ENCODE results near the gene ACSF3.

The ACSF3 gene

DNA sequence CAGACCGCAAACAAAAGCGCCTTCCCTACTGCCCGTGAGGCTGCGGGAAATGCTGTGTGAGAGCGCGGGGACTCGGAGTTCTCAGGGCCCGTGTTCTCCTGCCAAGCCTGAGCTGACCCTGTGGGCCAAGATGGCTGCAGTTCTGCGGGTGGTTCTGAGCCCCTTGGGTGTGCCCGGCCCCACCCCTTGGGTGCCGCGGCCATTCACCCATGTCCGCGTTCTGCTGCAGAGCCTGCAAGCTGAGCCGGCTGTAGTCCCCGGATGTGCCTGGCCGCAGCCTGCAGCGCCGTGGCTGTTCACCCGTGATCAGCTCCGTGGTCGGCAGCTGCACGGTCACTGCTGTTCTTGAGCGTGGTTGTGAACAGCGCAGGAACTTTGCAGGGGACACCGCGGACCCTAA lies 20.0 kb downstream of the ACSF3 start:
- Mint-ChIP-seq H3K9me3 (no peaks in the 10 kb centered on the region), H3K4me1 (ENCODE audit: low read depth) (peaks cover 42% of the 10 kb centered on the region), H3K36me3 (ENCODE audit: low read depth) (peaks cover 58% of the 10 kb centered on the region), H3K27ac (peak overlapping the region; percentile 93), H3K4me3 (peak overlapping the region; percentile 65), H3K27me3 (no peaks in the 10 kb centered on the region)
- DNase-seq: no peak

DNA sequence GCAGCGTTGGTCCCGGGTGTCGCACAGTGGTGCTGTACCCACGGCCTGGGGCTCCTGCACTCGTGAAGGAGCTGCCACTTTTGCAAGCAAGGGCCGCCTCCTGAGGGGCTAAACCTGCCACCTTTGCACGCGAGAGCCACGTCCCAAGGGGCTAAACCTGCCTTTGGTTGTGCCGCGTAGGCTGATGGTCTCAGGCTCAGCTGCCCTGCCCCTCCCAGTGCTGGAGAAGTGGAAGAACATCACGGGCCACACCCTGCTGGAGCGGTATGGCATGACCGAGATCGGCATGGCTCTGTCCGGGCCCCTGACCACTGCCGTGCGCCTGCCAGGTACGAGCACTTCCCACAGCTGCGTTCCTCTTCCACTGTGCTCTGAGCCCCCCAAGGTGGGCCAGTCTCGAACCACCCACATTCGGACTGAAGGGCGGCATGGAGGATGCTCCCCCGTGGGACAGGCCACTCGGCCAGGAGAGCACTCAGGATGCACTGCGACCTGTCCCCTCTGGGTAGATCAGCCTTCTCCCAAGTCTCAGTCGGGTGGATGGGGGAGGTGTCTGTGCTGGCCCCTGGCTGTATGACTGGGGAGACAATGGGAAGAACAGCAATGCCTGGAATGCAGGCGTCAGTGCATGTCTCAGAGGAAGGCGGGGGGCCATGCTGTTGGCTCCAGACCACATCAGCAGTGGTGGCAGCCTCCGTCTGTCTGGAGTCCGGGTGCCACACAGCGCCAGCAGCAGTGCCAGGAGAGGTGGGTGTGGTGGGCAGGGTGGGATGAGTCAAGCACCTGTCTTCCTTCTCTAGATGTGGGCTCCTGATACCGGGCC lies 20.7 kb downstream of the ACSF3 start:
- Mint-ChIP-seq H3K4me1 (ENCODE audit: low read depth) (peaks cover 46% of the 10 kb centered on the region), H3K27me3 (no peaks in the 10 kb centered on the region), H3K9me3 (no peaks in the 10 kb centered on the region), H3K27ac (peak overlapping the region; percentile 93), H3K36me3 (ENCODE audit: low read depth) (peaks cover 63% of the 10 kb centered on the region), H3K4me3 (peak overlapping the region; percentile 65)
- no peak for DNase-seq

- H3K9me3 Mint-ChIP-seq: no peaks in the 10 kb centered on the region
These were observed 21.7 kb downstream of the ACSF3 start for GRCh38 chr16:89115216-89115861.

GRCh38 chr16:89116341-89117226 lies 22.9 kb downstream of the ACSF3 start:
- peak overlapping the region; percentile 93 for H3K27ac Mint-ChIP-seq
- H3K9me3 Mint-ChIP-seq: no peaks in the 10 kb centered on the region
- no peak overlapping the region for H3K4me3 Mint-ChIP-seq
- peaks cover 80% of the 10 kb centered on the region for H3K36me3 Mint-ChIP-seq (ENCODE audit: low read depth)
- H3K4me1 Mint-ChIP-seq (ENCODE audit: low read depth): peaks cover 43% of the 10 kb centered on the region
- H3K27me3 Mint-ChIP-seq: no peaks in the 10 kb centered on the region
- DNase-seq: no peak

More at GRCh38 chr16:89115216-89115861, 21.7 kb downstream of the ACSF3 start:
- H3K27me3 Mint-ChIP-seq: no peaks in the 10 kb centered on the region
- peak; percentile 86 for DNase-seq
- peaks cover 67% of the 10 kb centered on the region for H3K36me3 Mint-ChIP-seq (ENCODE audit: low read depth)
- H3K27ac Mint-ChIP-seq: peak overlapping the region; percentile 93
- peak overlapping the region; percentile 65 for H3K4me3 Mint-ChIP-seq
- H3K4me1 Mint-ChIP-seq (ENCODE audit: low read depth): peaks cover 43% of the 10 kb centered on the region

DNA sequence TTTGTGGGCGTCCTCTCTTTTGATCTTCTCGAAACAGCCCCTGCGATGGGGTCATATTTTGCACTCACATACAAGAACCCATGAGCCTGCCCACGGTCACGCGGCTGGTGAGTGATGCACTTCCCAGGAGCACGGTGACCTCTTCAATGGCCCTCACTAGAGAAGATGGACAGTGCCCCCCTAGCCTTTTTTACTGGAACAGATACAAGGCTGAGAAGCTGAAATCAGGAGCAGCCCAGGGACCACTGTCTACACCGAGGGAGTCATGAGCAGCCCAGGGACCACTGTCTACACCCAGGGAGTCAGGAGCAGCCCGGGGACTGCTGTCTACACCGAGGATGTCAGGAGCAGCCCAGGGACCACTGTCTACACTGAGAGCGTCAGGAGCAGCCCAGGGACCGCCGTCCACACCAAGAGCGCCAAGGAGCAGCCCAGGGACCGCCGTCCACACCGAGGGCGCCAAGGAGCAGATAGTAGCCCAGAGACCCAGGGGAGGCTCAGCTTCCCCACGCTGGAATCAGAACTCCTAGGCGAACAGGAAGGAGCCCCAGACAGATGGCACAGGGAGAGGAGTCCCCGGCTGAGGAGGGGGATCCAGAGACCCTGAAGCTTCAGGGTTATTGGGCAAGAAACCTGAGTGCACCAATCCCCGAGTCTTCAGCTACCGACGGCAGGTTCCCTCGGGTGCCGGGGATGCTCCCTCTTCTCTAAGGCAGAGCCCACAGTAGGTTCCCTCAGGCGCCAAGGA lies 23.7 kb downstream of the ACSF3 start:
- Mint-ChIP-seq H3K27ac (peak overlapping the region; percentile 57), H3K27me3 (no peaks in the 10 kb centered on the region), H3K36me3 (ENCODE audit: low read depth) (peaks cover 83% of the 10 kb centered on the region), H3K4me3 (no peak overlapping the region), H3K9me3 (no peaks in the 10 kb centered on the region), H3K4me1 (ENCODE audit: low read depth) (peaks cover 47% of the 10 kb centered on the region)
- DNase-seq: no peak

- Mint-ChIP-seq H3K4me1 (ENCODE audit: low read depth) (peaks cover 52% of the 10 kb centered on the region), H3K27me3 (no peaks in the 10 kb centered on the region), H3K4me3 (no peak overlapping the region), H3K27ac (peak overlapping the region; percentile 7), H3K9me3 (no peaks in the 10 kb centered on the region), H3K36me3 (ENCODE audit: low read depth) (peaks cover 87% of the 10 kb centered on the region)
- DNase-seq: no peak
These were observed 24.3 kb downstream of the ACSF3 start for GRCh38 chr16:89117975-89118289.

DNA sequence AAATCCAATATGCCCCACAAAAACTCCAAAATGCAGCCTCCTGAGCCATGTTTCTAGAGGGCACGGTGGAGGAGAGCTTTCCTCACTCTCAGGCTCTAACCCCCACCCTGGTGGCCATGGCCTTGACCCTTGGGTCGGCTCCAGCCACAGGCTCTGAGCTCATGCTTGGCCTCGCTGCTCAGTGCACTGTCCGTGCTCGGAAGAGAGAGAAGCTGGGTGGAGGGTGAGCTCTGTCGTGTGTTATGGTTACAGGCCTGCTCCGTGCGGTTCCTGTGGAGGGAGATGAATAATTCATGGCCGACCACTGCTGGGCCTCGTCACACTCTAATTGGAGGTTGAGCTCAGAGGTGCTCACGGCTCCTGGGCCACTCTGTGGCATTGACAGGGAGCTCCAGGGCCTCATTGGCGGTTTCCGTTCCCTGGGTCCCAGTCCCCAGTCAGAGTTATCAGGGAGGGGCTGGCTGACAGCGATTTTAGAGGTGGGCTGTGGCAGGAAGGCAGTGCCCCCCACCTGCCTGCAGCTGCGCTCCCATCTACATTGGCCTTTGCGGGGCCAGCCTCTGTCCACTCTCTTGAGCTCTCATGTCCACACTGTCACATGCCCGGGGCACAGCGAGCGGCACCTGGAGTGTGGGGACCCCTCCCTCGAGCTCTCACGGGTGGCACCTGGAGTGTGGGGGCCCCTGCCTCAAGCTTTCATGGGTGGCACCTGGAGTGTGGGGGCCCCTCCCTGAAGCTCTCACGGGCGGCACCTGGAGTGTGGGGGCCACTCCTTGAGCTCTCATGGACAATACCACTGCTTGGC lies 24.9 kb downstream of the ACSF3 start:
- H3K27ac Mint-ChIP-seq: peak overlapping the region; percentile 7
- H3K27me3 Mint-ChIP-seq: no peaks in the 10 kb centered on the region
- peaks cover 93% of the 10 kb centered on the region for H3K36me3 Mint-ChIP-seq (ENCODE audit: low read depth)
- H3K4me1 Mint-ChIP-seq (ENCODE audit: low read depth): peaks cover 58% of the 10 kb centered on the region
- H3K4me3 Mint-ChIP-seq: no peak overlapping the region
- no peaks in the 10 kb centered on the region for H3K9me3 Mint-ChIP-seq
- no peak for DNase-seq

- Mint-ChIP-seq H3K27ac (peak overlapping the region; percentile 61), H3K27me3 (no peaks in the 10 kb centered on the region), H3K9me3 (no peaks in the 10 kb centered on the region), H3K4me1 (ENCODE audit: low read depth) (peaks cover 57% of the 10 kb centered on the region), H3K36me3 (ENCODE audit: low read depth) (peaks cover 93% of the 10 kb centered on the region), H3K4me3 (no peak overlapping the region)
- no peak for DNase-seq
These were observed 25.5 kb downstream of the ACSF3 start for GRCh38 chr16:89119166-89119621.

DNA sequence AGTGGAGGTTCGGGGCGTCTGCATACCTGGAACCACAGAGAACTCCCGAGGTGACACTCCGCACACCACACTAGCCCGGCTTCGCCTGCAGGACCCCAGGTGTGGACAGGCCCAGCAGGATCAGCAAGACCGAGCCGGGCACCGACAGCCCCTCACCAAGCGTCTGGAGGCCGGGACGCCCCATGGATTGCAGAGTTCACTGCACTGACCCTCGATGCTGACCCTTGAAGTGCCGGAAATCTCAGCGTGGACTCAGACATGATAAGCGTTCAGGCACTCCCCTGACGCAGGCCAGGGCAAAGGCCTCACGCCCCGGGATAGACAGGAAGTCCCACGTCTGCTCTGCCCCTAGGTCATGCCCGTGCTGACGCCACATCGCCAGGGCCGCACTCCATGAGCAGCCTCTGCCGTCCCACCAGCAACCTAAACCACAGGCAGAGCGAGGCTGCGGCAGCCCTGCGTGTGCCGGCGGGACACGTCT lies 26.0 kb downstream of the ACSF3 start:
- H3K9me3 Mint-ChIP-seq: no peaks in the 10 kb centered on the region

DNA sequence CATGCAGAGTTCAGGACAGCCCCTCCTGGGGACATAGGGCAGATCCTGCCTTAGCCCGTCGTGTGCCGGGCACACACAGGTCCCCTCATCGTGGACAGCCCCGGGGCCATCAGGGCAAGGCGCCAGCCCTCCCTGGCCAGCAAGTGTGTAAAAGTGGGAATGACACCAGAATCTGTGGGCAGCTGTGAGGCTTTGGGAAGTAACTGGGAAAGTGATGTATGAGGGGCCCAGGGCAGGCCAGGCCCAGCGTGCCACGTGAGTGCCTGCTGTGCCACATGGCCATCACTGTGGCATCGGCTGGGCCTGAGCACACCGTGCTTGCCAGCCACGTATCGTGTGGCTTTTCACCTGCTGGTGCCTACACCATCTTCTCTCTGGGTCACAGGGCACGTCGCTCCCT lies 26.6 kb downstream of the ACSF3 start:
- H3K27ac Mint-ChIP-seq: peak overlapping the region; percentile 26
- peaks cover 52% of the 10 kb centered on the region for H3K4me1 Mint-ChIP-seq (ENCODE audit: low read depth)
- no peaks in the 10 kb centered on the region for H3K9me3 Mint-ChIP-seq
- peaks cover 91% of the 10 kb centered on the region for H3K36me3 Mint-ChIP-seq (ENCODE audit: low read depth)
- no peak overlapping the region for H3K4me3 Mint-ChIP-seq
- DNase-seq: no peak
- no peaks in the 10 kb centered on the region for H3K27me3 Mint-ChIP-seq

More for the DNA sequence above, 26.0 kb downstream of the ACSF3 start:
- peak overlapping the region; percentile 26 for H3K27ac Mint-ChIP-seq
- no peaks in the 10 kb centered on the region for H3K27me3 Mint-ChIP-seq
- peaks cover 57% of the 10 kb centered on the region for H3K4me1 Mint-ChIP-seq (ENCODE audit: low read depth)
- DNase-seq: no peak
- H3K36me3 Mint-ChIP-seq (ENCODE audit: low read depth): peaks cover 93% of the 10 kb centered on the region
- no peak overlapping the region for H3K4me3 Mint-ChIP-seq

DNA sequence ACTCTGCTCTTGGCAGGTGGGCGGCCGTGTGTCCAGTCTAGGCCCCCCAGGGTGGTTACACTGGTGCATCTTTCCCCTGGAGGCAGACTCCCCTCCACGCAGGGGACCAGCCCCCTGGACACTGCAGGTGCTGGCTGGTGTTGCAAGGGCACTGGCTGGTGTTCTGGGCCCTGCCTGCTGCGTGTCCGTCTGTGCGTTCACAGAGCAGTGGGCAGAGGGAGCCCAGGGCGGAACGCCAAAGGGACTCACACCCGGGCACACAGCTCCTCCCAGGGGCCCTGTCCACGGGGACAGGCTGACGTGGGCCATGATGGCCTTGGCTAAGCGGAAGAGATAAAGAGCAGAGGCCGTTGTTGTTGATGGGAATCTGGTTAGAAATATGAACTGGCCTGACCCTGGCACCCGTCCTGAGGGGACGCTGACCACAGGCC lies 27.3 kb downstream of the ACSF3 start:
- H3K4me3 Mint-ChIP-seq: no peak overlapping the region
- no peaks in the 10 kb centered on the region for H3K27me3 Mint-ChIP-seq
- peak overlapping the region; percentile 22 for H3K27ac Mint-ChIP-seq
- H3K4me1 Mint-ChIP-seq (ENCODE audit: low read depth): peaks cover 45% of the 10 kb centered on the region
- DNase-seq: no peak
- peaks cover 91% of the 10 kb centered on the region for H3K36me3 Mint-ChIP-seq (ENCODE audit: low read depth)
- H3K9me3 Mint-ChIP-seq: no peaks in the 10 kb centered on the region

- Mint-ChIP-seq H3K27ac (peak overlapping the region; percentile 68), H3K36me3 (ENCODE audit: low read depth) (peaks cover 88% of the 10 kb centered on the region), H3K4me1 (ENCODE audit: low read depth) (peaks cover 36% of the 10 kb centered on the region), H3K27me3 (no peaks in the 10 kb centered on the region), H3K4me3 (no peak overlapping the region), H3K9me3 (no peaks in the 10 kb centered on the region)
- DNase-seq: no peak
These were observed 28.2 kb downstream of the ACSF3 start for GRCh38 chr16:89121691-89122321.

DNA sequence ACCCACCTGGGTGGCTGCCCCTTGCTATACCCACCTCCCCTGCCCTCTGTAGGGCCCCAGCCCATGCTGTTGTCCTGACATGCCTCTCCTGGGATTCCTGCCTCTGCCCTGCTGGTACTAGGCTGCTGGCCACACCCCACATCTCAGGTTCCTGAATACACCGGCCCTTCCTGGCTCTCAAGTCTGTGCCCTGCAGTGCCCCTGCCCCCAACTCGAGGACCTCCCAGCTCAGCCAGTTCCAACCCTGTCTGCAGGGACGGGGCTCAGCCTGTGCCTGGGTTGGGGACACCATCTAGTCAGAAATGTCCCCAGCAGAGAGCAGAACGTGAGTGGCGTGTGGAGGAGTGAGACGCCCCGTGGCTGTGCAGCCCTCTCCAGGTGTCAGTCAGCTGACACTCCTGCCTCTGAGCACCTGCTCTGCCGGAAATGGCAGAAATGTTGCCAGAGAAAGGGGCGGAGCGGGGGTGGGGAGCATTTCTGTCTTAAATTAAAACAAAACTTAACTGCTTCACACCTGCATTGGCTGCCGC lies 28.7 kb downstream of the ACSF3 start:
- Mint-ChIP-seq H3K27ac (peak overlapping the region; percentile 71), H3K4me1 (ENCODE audit: low read depth) (peaks cover 33% of the 10 kb centered on the region), H3K27me3 (no peaks in the 10 kb centered on the region), H3K36me3 (ENCODE audit: low read depth) (peaks cover 86% of the 10 kb centered on the region), H3K4me3 (no peak overlapping the region), H3K9me3 (no peaks in the 10 kb centered on the region)
- DNase-seq: peak; percentile 61

Measured in activated T-cell treated with anti-CD3 and anti-CD28 coated beads, Interleukin-2, amount 50 U/mL, for 24 hours (primary cell).